Measurements from ENCODE around the gene TDO2.

The TDO2 gene

DNA sequence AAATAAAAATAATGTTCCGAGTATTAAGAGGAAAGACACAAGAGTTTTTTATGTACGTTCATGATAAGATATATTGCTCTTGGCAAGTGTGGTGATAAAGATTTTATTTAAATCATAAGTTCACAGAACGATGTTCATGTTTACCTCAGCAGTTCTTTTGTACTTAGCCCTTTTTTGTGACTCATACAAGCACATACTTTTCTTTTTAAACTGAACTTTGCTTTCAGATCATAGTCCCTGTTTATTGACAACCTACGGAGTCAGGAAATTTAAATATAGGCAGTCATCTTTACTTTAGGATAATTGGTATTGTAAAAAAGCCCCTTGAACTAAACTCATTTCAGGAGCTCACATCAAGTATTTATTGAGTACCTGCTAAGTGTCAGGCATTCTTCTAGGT is 51.4 kb downstream of the TDO2 start:
- DNase-seq, result no peak

GRCh38 chr4:155956461-155956860 is 53.0 kb downstream of the TDO2 start:
- DNase-seq, result no peak

DNA sequence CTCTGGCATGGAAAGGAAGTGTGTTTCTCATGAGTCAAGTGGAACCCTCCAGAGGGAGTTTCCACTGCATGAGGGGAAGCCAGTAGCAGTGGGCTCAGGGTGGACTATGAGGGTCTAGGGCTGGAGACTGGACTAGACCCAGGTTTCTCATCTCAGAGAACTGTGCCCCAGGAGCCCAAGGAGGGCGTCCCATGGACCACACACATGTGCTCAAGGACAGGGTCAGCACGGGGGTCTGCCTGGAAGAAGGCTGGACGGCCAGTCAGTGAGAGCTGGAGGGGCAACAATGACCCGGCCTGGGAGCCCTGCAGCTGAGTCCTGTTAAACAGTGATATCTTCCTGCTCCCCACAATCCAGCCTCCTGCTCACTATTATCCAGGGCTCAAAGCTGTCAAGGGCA is 55.9 kb downstream of the TDO2 start:
- DNase-seq, result no peak

DNA sequence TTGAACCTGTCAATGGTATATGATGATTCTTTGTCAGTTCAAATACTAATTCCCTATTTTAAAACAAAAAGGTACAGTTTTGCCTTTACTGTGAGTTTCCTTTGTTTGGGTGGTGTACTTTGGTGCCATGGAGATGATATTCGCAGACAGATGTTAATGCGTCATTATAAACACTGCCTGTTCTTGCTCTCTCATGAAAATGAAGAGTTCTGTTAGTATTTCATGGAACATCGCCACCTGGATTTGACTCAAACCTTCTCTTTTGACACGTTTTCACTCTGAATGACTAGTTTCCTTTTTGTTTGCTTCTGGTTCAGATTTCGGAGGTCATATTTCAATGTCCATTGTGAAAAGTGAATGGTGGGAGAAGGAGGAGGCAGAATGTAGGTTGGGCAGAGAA is 57.0 kb downstream of the TDO2 start:
- no peak for DNase-seq

- no peak for DNase-seq
These were observed 58.1 kb downstream of the TDO2 start for GRCh38 chr4:155961575-155961974.

GRCh38 chr4:155962767-155963166 is 59.3 kb downstream of the TDO2 start:
- DNase-seq, result no peak

GRCh38 chr4:155964016-155964891 is 60.8 kb downstream of the TDO2 start:
- DNase-seq, result no peak

GRCh38 chr4:155966171-155966570 is 62.7 kb downstream of the TDO2 start:
- no peak for DNase-seq

GRCh38 chr4:155966731-155967395 is 63.4 kb downstream of the TDO2 start:
- no peak for DNase-seq

Data from NCI-H1417 treated with DMSO at 0.1 percent for 48 hours (cell line).